ENCODE measurements around the gene PNMA6E.

PNMA6E gene

DNA sequence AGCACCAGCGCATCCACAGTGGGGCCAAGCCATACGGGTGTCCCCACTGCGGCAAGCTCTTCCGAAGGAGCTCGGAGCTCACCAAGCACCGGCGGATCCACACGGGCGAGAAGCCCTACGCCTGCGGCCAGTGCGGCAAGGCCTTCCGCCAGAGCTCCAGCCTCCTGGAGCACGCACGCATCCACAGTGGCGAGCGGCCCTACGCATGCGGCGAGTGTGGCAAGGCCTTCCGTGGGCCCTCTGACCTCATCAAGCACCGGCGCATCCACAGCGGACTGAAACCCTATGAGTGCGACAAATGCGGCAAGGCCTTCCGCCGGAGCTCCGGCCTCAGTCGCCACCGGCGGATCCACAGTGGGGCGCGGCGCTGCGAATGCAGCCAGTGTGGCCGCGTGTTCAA, 53.6 kb downstream of the PNMA6E start:
- DNase-seq, result no peak

Measured in stimulated activated CD4-positive, alpha-beta T cell treated with anti-CD3 and anti-CD28 coated beads, Interleukin-4, amount 100 ng/mL, for 1 hour (primary cell).